Motor neuron (in vitro differentiated cells): ENCODE data around the gene NDUFS1. TPM values are rescaled to one million over a fixed set of nuclear protein-coding genes. Genes with fewer than 3 reads are reported as not detected.

ENCODE experiments used
- ATAC-seq, 8 experiments: fragments of 200-7000 bp; cut with Tn5 transposase; replicated peaks in 6 of 8; 2 replicates each; pipeline ENCODE4 v1.8.0; 2021; ENCODE audit warnings: mild to moderate bottlenecking in 8 of 8, moderate library complexity in 8 of 8
- H3K27ac ChIP-seq, 2 donors: fragments of 250-450 bp; sonication (Bioruptor Pico); 2 replicates each; pipeline ENCODE4 v1.9.0; 2021; ENCODE audit warnings: antibody characterized with exemption in 2 of 2, mild to moderate bottlenecking in 2 of 2, moderate library complexity in 1 of 2
- H3K4me1 ChIP-seq, 2 donors: fragments of 250-450 bp; sonication (Bioruptor Pico); replicated peaks in 1 of 2; 2 replicates each; pipeline ENCODE4 v1.6.1; 2021; ENCODE audit warnings: antibody characterized with exemption in 2 of 2, mild to moderate bottlenecking in 2 of 2, moderate library complexity in 1 of 2
- H3K4me3 ChIP-seq, 5 donors: fragments of 250-450 bp; sonication (Bioruptor Pico); 2 replicates each; pipeline ENCODE4 v1.9.0; 2021; ENCODE audit warnings: antibody characterized with exemption in 5 of 5, mild to moderate bottlenecking in 5 of 5, moderate library complexity in 4 of 5
- WGBS, 10 experiments: fragments of 450-650 bp; shearing (Covaris generic); methylation state at CpG; one replicate each; pipeline ENCODE4 v1.0.0; 2022; 5-methylcytosine and 5-hydroxymethylcytosine counted together
- in situ Hi-C, 9 experiments: fragments of 400-800 bp; cut with MboI; loops; one replicate each; pipeline ENCODE4 v1.15.0; 2021; ENCODE audit warnings: low sequenced_read_pairs in 9 of 9, low pct_unique_long_range_greater_than_20kb in 2 of 9; ENCODE audit not compliant: unreplicated experiment in 9 of 9
- total RNA-seq, 8 experiments: library from RNA; unstranded; fragments of 300-600 nt; gene quantifications; 2 replicates each; pipeline versions ENCODE4 v1.2.3 to v1.2.4, GENCODE V29; 2022

Gene NDUFS1
- total RNA-seq, 8 experiments from 2014 or later = 64.0 to 108 (median 75.8) TPM

DNA sequence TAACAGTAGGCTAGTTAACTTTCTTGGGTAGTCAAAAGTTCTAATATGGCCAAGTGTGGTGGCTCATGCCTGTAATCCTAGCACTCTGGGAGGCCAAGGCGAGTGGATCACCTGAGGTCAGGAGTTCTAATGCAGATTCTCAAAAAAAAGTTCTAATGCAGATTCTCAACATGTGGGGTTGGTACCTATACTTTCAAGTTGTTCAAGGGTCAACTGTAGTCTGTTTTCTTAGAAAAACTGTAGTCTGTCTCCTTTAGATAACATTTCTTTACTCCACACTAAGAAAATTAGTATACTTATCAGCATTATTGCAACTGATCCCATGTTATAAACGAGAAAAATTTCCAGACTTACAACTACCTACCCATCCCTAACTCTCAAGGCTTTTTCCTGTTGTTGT lies 89.8 kb downstream of the NDUFS1 start:
- in situ Hi-C loops = no loop called here
- WGBS, 10 experiments = 78 to 100% (median 95%) methylated on average over 1 to 2 of the region's 2 CpGs; no CpG with 5 or more reads in 2 of the 10 experiments
- Histone ChIP-seq H3K27ac (no peak overlapping the region), H3K4me3 (no peak overlapping the region), H3K4me1 (no peaks in the 10 kb centered on the region)
- no peak for ATAC-seq

DNA sequence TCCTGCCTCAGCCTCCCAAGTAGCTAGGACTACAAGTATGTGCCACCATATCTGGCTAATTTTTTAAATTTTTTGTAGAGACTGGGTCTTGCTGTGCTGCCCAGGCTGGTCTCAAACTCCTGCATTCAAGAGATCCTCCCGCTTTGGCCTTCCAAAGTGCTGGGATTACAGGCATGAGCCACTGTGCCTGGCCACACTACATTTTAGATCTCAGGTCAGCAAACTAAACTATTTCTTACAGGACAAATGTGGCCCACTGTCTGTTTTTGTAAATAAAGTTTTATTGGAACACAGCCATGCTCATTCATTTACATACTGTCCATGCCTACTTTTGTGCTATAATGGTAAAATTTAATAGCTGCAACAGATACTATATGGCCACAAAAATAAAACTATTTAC lies 91.0 kb downstream of the NDUFS1 start:
- in situ Hi-C loops = no loop called here
- Histone ChIP-seq H3K27ac (no peak overlapping the region), H3K4me3 (no peak overlapping the region), H3K4me1 (no peaks in the 10 kb centered on the region)
- WGBS, 10 experiments = 100% methylated on average over 1 of the region's 1 CpG; no CpG with 5 or more reads in 6 of the 10 experiments
- ATAC-seq = no peak

Other genes with a start within 250 kb of the NDUFS1 start
- 10 to 100 TPM in 4 of 8 experiments, 1 to 10 TPM in 4; 5.8 to 15.3 (median 10.7) TPM for gene INO80D, start 73.3 kb downstream of the NDUFS1 start, total RNA-seq
- 1,000 to 10,000 TPM in 1 of 8 experiments, 100 to 1,000 TPM in 7; 478 to 1,273 (median 734) TPM for gene EEF1B2, start 451 bp upstream of the NDUFS1 start, total RNA-seq
- gene ZDBF2, start 115.2 kb upstream of the NDUFS1 start, total RNA-seq = 10 to 100 TPM; 10.7 to 52.4 (median 24.6) TPM